WERI-Rb-1 (cell line): ENCODE data around the gene TCTN1.
"Not testable (repeated sequence)": the region's sequence is repeated elsewhere in the genome, so short reads cannot be mapped to it uniquely, and the experiment has no call there.

Source experiments
- DNase-seq: peaks from one replicate; pipeline ENCODE4 v3.0.0-alpha.2; 2020
- H3K27ac ChIP-seq: fragments of 250-450 bp; sonication (Bioruptor Pico); 2 replicates; pipeline ENCODE4 v1.5.1; 2020; ENCODE audit warnings: mild to moderate bottlenecking, moderate library complexity
- H3K27me3 ChIP-seq: fragments of 250-450 bp; sonication (Bioruptor Pico); 2 replicates; pipeline ENCODE4 v1.5.1; 2021; ENCODE audit warnings: mild to moderate bottlenecking, low read depth, moderate library complexity; ENCODE audit not compliant: insufficient read depth, severe bottlenecking
- H3K36me3 ChIP-seq: fragments of 250-450 bp; sonication (Bioruptor Pico); 2 replicates; pipeline ENCODE4 v1.5.1; 2020; ENCODE audit warnings: mild to moderate bottlenecking, moderate library complexity
- H3K4me3 ChIP-seq: 2 replicates; pipeline ENCODE4 v1.5.1; 2011; ENCODE audit warnings: low read depth, mild to moderate bottlenecking, control low read depth, low read length
- H3K9me3 ChIP-seq: fragments of 250-450 bp; sonication (Bioruptor Pico); 2 replicates; pipeline ENCODE4 v1.5.1; 2021; ENCODE audit warnings: mild to moderate bottlenecking, moderate library complexity; ENCODE audit not compliant: severe bottlenecking
- TF ChIP-seq, protein P1 (sequence below): IDR thresholded peaks from 2 replicates; pipeline ENCODE4 v1.5.1; 2011; ENCODE audit warnings: low read depth, mild to moderate bottlenecking, control low read depth, inconsistent platforms, low read length

TCTN1 gene

DNA sequence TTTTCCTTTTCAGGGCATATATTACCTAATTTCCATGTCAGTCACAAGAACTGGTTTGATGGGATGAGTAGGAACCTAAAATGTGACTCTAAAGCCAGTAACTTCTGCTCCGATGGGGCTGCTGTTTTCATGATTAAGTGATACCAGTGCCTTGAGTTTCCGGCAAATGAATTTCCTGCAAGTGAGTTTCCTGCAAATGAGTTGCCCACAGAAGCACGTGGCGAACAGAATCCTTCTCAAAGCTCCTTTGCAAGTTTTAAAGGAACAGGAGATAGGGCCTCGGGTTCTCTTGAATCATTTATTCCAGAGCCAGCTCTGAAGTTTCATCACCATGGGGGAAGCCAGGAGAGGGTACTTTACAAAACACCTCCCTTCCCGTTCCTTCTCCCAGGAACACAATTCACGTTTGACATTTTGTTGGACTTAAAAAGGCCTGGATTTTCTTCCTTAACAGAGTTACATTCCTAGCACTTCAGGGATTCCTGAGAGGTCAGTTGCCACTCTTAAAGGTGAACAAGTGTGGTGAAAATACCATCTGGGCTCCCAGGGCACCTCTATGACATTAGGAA lies 28.6 kb upstream of the TCTN1 start:
- Histone ChIP-seq H3K4me3 (no peak overlapping the region), H3K27me3 (no peaks in the 10 kb centered on the region), H3K36me3 (no peaks in the 10 kb centered on the region; the same call in 1 of the 2 replicates), H3K27ac (no peak overlapping the region), H3K9me3 (no peaks in the 10 kb centered on the region)
- TF ChIP-seq, protein P1, sequence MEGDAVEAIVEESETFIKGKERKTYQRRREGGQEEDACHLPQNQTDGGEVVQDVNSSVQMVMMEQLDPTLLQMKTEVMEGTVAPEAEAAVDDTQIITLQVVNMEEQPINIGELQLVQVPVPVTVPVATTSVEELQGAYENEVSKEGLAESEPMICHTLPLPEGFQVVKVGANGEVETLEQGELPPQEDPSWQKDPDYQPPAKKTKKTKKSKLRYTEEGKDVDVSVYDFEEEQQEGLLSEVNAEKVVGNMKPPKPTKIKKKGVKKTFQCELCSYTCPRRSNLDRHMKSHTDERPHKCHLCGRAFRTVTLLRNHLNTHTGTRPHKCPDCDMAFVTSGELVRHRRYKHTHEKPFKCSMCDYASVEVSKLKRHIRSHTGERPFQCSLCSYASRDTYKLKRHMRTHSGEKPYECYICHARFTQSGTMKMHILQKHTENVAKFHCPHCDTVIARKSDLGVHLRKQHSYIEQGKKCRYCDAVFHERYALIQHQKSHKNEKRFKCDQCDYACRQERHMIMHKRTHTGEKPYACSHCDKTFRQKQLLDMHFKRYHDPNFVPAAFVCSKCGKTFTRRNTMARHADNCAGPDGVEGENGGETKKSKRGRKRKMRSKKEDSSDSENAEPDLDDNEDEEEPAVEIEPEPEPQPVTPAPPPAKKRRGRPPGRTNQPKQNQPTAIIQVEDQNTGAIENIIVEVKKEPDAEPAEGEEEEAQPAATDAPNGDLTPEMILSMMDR = no peak
- no peak for DNase-seq

GRCh38 chr12:110587102-110587501 lies 26.8 kb upstream of the TCTN1 start:
- not testable (repeated sequence) for H3K27ac ChIP-seq, H3K9me3 ChIP-seq, H3K4me3 ChIP-seq, H3K36me3 ChIP-seq, DNase-seq, H3K27me3 ChIP-seq

DNA sequence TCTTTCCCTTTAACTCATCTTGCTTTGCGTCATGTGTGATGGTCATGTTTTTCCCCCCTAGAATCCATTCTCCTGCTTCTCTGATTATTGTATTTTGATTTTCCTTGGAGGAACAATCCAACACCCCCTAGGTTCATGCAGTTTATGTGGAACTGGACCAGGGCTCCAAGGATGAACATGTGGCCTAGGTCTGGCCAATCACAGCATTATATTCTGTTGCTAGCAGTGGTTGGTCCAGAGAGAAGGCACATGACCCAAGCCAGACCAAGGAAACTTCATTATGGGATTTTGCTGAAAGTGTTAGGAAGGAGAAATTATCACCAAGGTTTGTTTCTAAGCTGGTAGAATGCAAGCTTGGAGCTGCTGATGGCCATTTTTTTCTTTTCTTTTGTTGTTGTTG lies 23.9 kb upstream of the TCTN1 start:
- DNase-seq = no peak
- H3K27ac ChIP-seq = no peak overlapping the region

DNA sequence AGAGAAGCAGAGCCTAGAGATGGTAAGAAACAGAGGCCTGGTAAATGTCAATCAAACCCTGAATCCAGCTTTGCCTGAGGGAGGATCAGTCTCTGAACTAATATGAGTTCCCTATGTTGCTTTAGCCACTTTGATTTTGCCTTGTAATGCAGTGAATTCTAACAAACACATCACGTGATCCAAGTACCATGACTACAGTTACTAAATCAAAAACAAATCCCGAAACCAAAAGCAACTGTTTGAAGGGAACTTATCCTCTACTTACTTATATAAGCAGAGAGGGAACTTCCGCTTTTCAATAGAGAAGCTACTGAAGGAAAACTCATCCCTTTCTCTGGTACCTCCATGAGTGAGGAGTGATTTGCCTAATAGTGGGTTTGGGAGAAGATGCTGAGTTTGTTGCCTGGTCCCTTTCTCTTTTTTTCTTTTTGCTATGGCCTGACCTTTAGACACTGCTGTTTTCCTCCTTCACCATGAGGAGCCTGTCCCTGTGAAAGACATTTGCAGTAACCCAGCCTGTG lies 23.1 kb upstream of the TCTN1 start:
- TF ChIP-seq, protein P1 = no peak
- no peak overlapping the region for H3K27ac ChIP-seq
- no peak overlapping the region for H3K4me3 ChIP-seq
- H3K36me3 ChIP-seq = no peaks in the 10 kb centered on the region
- no peaks in the 10 kb centered on the region for H3K9me3 ChIP-seq
- DNase-seq = no peak
- no peaks in the 10 kb centered on the region for H3K27me3 ChIP-seq

More for the DNA sequence above, 23.9 kb upstream of the TCTN1 start:
- no peaks in the 10 kb centered on the region for H3K36me3 ChIP-seq
- H3K27me3 ChIP-seq = no peaks in the 10 kb centered on the region
- H3K9me3 ChIP-seq = no peaks in the 10 kb centered on the region
- TF ChIP-seq, protein P1 = no peak
- no peak overlapping the region for H3K4me3 ChIP-seq

DNA sequence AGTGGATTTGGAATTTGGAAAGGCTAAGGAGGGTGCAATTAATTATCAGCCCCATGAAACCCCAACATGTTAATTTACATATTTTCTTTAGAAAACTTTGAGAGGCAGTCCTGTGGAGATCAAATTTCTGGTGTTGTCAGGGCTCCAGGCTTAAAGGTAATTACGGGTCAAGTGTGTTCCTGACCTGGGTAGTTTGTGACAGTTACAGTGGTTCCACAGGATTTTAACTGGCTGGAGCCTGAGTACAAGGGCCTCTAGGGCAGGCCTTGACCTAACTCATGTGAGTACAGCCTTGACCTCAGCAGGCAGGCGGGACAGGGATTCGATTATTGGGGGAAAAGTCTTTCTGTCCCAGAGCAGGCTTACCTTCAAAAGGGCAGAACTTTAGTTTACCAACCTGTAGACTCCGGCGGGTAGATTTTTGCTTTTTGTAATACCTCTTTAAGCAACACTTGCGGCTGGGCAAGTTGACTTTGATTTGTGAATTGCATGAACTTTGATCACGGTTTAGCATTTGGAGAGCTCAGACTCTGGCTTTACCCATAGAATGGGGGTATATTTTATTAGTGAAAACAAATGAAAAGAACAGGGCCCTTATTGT lies 22.4 kb upstream of the TCTN1 start:
- Histone ChIP-seq H3K36me3 (no peaks in the 10 kb centered on the region), H3K9me3 (no peaks in the 10 kb centered on the region), H3K4me3 (no peak overlapping the region), H3K27ac (no peak overlapping the region; the same call in 1 of the 2 replicates), H3K27me3 (no peaks in the 10 kb centered on the region)
- no peak for DNase-seq
- TF ChIP-seq, protein P1 = no peak

DNA sequence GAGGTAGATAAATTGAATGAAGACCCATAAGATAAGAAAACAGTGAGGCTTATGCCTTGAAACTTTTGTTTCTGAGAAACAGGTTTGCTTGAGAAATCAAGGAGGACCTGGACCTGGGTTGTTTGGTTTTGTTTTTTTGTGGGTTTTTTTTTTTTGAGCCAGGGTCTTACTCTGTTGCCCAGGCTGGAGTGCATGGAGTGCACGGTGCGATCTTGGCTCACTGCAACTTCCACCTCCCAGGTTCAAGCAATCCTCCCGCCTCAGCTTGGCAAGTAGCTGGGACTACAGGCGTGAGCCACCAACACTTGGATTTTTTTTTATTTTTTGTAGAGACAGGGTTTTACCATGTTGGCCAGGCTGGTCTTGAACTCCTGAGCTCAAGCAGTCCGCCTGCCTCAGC lies 21.9 kb upstream of the TCTN1 start:
- no peaks in the 10 kb centered on the region for H3K9me3 ChIP-seq
- TF ChIP-seq, protein P1 = no peak
- no peak overlapping the region for H3K27ac ChIP-seq
- no peak overlapping the region for H3K4me3 ChIP-seq
- no peak for DNase-seq
- no peaks in the 10 kb centered on the region for H3K27me3 ChIP-seq
- H3K36me3 ChIP-seq = no peaks in the 10 kb centered on the region

GRCh38 chr12:110592919-110593318 lies 21.0 kb upstream of the TCTN1 start:
- H3K27ac ChIP-seq, H3K36me3 ChIP-seq, H3K27me3 ChIP-seq, DNase-seq, H3K4me3 ChIP-seq, H3K9me3 ChIP-seq: not testable (repeated sequence)
